NCI-H460 (cell line): Measurements from ENCODE around the gene ELOVL2. TPM values are rescaled to one million over a fixed set of nuclear protein-coding genes. Genes with fewer than 3 reads are reported as not detected.

ENCODE experiments used
- DNase-seq: peaks from one replicate; pipeline ENCODE4 v3.0.0-alpha.2; 2016; ENCODE audit warnings: low read depth; ENCODE audit errors: extremely low read depth
- total RNA-seq: library from RNA; depleted of rRNA; stranded (reverse); fragments of >200 nt; shearing (Covaris generic); gene quantifications from 2 replicates; pipeline ENCODE4 v1.2.3, GENCODE V29; 2014

ELOVL2 gene
- total RNA-seq, 1 experiment from 2014 or later = 2.7 TPM

GRCh38 chr6:11062083-11062482 is 18.0 kb upstream of the ELOVL2 start:
- no peak for DNase-seq

- DNase-seq = no peak
Observed at GRCh38 chr6:11058406-11058805, 14.3 kb upstream of the ELOVL2 start.

GRCh38 chr6:11056871-11057270 is 12.8 kb upstream of the ELOVL2 start:
- no peak for DNase-seq

- no peak for DNase-seq
Observed at GRCh38 chr6:11055127-11055627, 11.1 kb upstream of the ELOVL2 start.

GRCh38 chr6:11054722-11055121 is 10.6 kb upstream of the ELOVL2 start:
- DNase-seq = no peak

GRCh38 chr6:11053307-11053706 is 9.2 kb upstream of the ELOVL2 start:
- DNase-seq = no peak

GRCh38 chr6:11050731-11051130 is 6.6 kb upstream of the ELOVL2 start:
- DNase-seq = no peak

GRCh38 chr6:11044712-11045167 is 635 bp upstream of the ELOVL2 start:
- no peak for DNase-seq

GRCh38 chr6:11043378-11043960 is 636 bp downstream of the ELOVL2 start:
- DNase-seq = no peak

- no peak for DNase-seq
Observed at GRCh38 chr6:11042750-11043377, 1.2 kb downstream of the ELOVL2 start.

- no peak for DNase-seq
Observed at GRCh38 chr6:11042025-11042749, 1.9 kb downstream of the ELOVL2 start.

- DNase-seq = no peak
Observed at GRCh38 chr6:11040134-11040533, 4.0 kb downstream of the ELOVL2 start.

GRCh38 chr6:11039040-11039439 is 5.1 kb downstream of the ELOVL2 start:
- DNase-seq = no peak

GRCh38 chr6:11036977-11037430 is 7.1 kb downstream of the ELOVL2 start:
- no peak for DNase-seq

GRCh38 chr6:11036351-11036740 is 7.8 kb downstream of the ELOVL2 start:
- DNase-seq = no peak

- DNase-seq = no peak
Observed at GRCh38 chr6:11035616-11036350, 8.3 kb downstream of the ELOVL2 start.

- DNase-seq = no peak
Observed at GRCh38 chr6:11033825-11034224, 10.3 kb downstream of the ELOVL2 start.

GRCh38 chr6:11030904-11031303 is 13.2 kb downstream of the ELOVL2 start:
- no peak for DNase-seq

- no peak for DNase-seq
Observed at GRCh38 chr6:11028959-11029358, 15.1 kb downstream of the ELOVL2 start.

GRCh38 chr6:11027565-11028110 is 16.5 kb downstream of the ELOVL2 start:
- DNase-seq = no peak
